Thyroid gland (tissue), 4 donors: ENCODE data around the gene HS6ST3.

Experiments used
- CTCF ChIP-seq, 6 experiments: fragments of 200-600 bp in 3 of 6; fragments of 450-650 bp in 3 of 6; sonication (generic) in 3 of 6; IDR thresholded peaks; one replicate each; pipeline ENCODE4 v1.5.1; 2016 to 2019; ENCODE audit warnings: antibody characterized with exemption in 6 of 6, mild to moderate bottlenecking in 2 of 6, inconsistent platforms in 1 of 6, moderate library complexity in 1 of 6
- POLR2A ChIP-seq, 2 donors: fragments of 450-650 bp; IDR thresholded peaks; one replicate each; pipeline ENCODE4 v1.6.1; 2017; ENCODE audit warnings: antibody characterized with exemption in 2 of 2, mild to moderate bottlenecking in 2 of 2, moderate library complexity in 1 of 2

GRCh38 chr13:96499656-96500055, 409.7 kb downstream of the HS6ST3 start:
- no peak for TF ChIP-seq CTCF (IDR thresholded peaks at IDR 0.05)
- TF ChIP-seq POLR2A (IDR thresholded peaks at IDR 0.05): no peak
